ENCODE data around the gene EYS.

The EYS gene

GRCh38 chr6:63745784-63746183 lies 1961.2 kb downstream of the EYS start:
- H2AFZ ChIP-seq (ENCODE audit: low read depth): no peak overlapping the region
- H3K4me2 ChIP-seq: no peak overlapping the region
- no peaks in the 10 kb centered on the region for H3K4me1 ChIP-seq (ENCODE audit: low read depth, poor library complexity, severe bottlenecking)
- H3K27ac ChIP-seq: no peak overlapping the region
- H3K36me3 ChIP-seq (ENCODE audit: insufficient read depth): no peaks in the 10 kb centered on the region
- no peaks in the 10 kb centered on the region for H3K79me2 ChIP-seq (ENCODE audit: insufficient read depth, low read depth)
- H3K27me3 ChIP-seq (ENCODE audit: insufficient read depth, low read depth): no peaks in the 10 kb centered on the region
- H3K4me3 ChIP-seq (IDR thresholded peaks at IDR 0.05; ENCODE audit: insufficient read depth, low read depth, low read length): no peak overlapping the region
- no peaks in the 10 kb centered on the region for H4K20me1 ChIP-seq (ENCODE audit: insufficient read depth)
- no peak for TF ChIP-seq CTCF (conservative IDR thresholded peaks at IDR 0.05; ENCODE audit: low read depth, low read length)
- no peak overlapping the region for H3K9ac ChIP-seq

DNA sequence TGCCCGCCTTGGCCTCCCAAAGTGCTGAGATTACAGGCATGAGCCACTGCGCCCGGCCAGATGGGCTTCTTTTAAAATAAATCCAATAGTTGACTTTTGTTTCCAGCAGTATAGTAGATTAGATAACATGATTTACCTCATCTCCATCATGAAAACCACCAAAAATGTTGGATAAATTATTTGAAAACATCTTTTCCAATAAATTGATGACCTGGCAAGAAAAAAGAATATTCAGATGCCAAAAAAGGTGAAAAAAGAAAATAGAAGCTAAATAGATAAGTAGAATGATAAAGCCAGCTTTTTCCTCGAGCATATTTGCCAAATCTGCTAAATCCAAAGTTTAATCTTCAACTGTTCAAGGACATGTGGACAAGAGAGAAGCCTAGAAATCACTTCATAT lies 1962.2 kb downstream of the EYS start:
- no peaks in the 10 kb centered on the region for H3K27me3 ChIP-seq (ENCODE audit: insufficient read depth, low read depth)
- TF ChIP-seq CTCF (conservative IDR thresholded peaks at IDR 0.05; ENCODE audit: low read depth, low read length): no peak
- H3K9ac ChIP-seq: no peak overlapping the region
- no peak overlapping the region for H2AFZ ChIP-seq (ENCODE audit: low read depth)
- H3K79me2 ChIP-seq (ENCODE audit: insufficient read depth, low read depth): no peaks in the 10 kb centered on the region
- H3K36me3 ChIP-seq (ENCODE audit: insufficient read depth): no peaks in the 10 kb centered on the region
- H4K20me1 ChIP-seq (ENCODE audit: insufficient read depth): no peaks in the 10 kb centered on the region
- no peak overlapping the region for H3K4me3 ChIP-seq (IDR thresholded peaks at IDR 0.05; ENCODE audit: insufficient read depth, low read depth, low read length)
- no peak overlapping the region for H3K27ac ChIP-seq
- H3K4me2 ChIP-seq: no peak overlapping the region
- H3K4me1 ChIP-seq (ENCODE audit: low read depth, poor library complexity, severe bottlenecking): no peaks in the 10 kb centered on the region

- Histone ChIP-seq H3K9ac (no peak overlapping the region), H3K79me2 (ENCODE audit: insufficient read depth, low read depth) (no peaks in the 10 kb centered on the region), H3K27ac (no peak overlapping the region), H4K20me1 (ENCODE audit: insufficient read depth) (no peaks in the 10 kb centered on the region), H3K36me3 (ENCODE audit: insufficient read depth) (no peaks in the 10 kb centered on the region), H3K4me2 (no peak overlapping the region), H3K4me1 (ENCODE audit: low read depth, poor library complexity, severe bottlenecking) (no peaks in the 10 kb centered on the region), H2AFZ (ENCODE audit: low read depth) (no peak overlapping the region), H3K27me3 (ENCODE audit: insufficient read depth, low read depth) (no peaks in the 10 kb centered on the region), H3K4me3 (IDR thresholded peaks at IDR 0.05; ENCODE audit: insufficient read depth, low read depth, low read length) (no peak overlapping the region)
- no peak for TF ChIP-seq CTCF (conservative IDR thresholded peaks at IDR 0.05; ENCODE audit: low read depth, low read length)
Observed at GRCh38 chr6:63743691-63744090, 1963.3 kb downstream of the EYS start.

GRCh38 chr6:63742060-63742459 lies 1965.0 kb downstream of the EYS start:
- Histone ChIP-seq H3K9ac (no peak overlapping the region), H4K20me1 (ENCODE audit: insufficient read depth) (no peaks in the 10 kb centered on the region), H3K4me2 (no peak overlapping the region), H3K36me3 (ENCODE audit: insufficient read depth) (no peaks in the 10 kb centered on the region), H3K79me2 (ENCODE audit: insufficient read depth, low read depth) (no peaks in the 10 kb centered on the region), H3K27me3 (ENCODE audit: insufficient read depth, low read depth) (no peaks in the 10 kb centered on the region), H3K27ac (no peak overlapping the region), H3K4me3 (IDR thresholded peaks at IDR 0.05; ENCODE audit: insufficient read depth, low read depth, low read length) (no peak overlapping the region), H3K4me1 (ENCODE audit: low read depth, poor library complexity, severe bottlenecking) (no peaks in the 10 kb centered on the region), H2AFZ (ENCODE audit: low read depth) (no peak overlapping the region)
- TF ChIP-seq CTCF (conservative IDR thresholded peaks at IDR 0.05; ENCODE audit: low read depth, low read length): no peak

- H3K4me1 ChIP-seq (ENCODE audit: low read depth, poor library complexity, severe bottlenecking): no peaks in the 10 kb centered on the region
- no peak overlapping the region for H3K27ac ChIP-seq
- H3K4me3 ChIP-seq (IDR thresholded peaks at IDR 0.05; ENCODE audit: insufficient read depth, low read depth, low read length): no peak overlapping the region
- H3K27me3 ChIP-seq (ENCODE audit: insufficient read depth, low read depth): no peaks in the 10 kb centered on the region
- no peaks in the 10 kb centered on the region for H4K20me1 ChIP-seq (ENCODE audit: insufficient read depth)
- no peak overlapping the region for H2AFZ ChIP-seq (ENCODE audit: low read depth)
- H3K36me3 ChIP-seq (ENCODE audit: insufficient read depth): no peaks in the 10 kb centered on the region
- H3K4me2 ChIP-seq: no peak overlapping the region
- no peak for TF ChIP-seq CTCF (conservative IDR thresholded peaks at IDR 0.05; ENCODE audit: low read depth, low read length)
- no peaks in the 10 kb centered on the region for H3K79me2 ChIP-seq (ENCODE audit: insufficient read depth, low read depth)
- no peak overlapping the region for H3K9ac ChIP-seq
Observed at GRCh38 chr6:63740709-63741108, 1966.3 kb downstream of the EYS start.
